Activated naive CD8-positive, alpha-beta T cell (primary cell): ENCODE measurements around the gene LHX3.

Source experiments
- H3K27ac Mint-ChIP-seq: one replicate; pipeline ENCODE4 v1.8.0; 2021; ENCODE audit warnings: mixed read lengths
- H3K27me3 Mint-ChIP-seq: one replicate; pipeline ENCODE4 v1.8.0; 2021; ENCODE audit warnings: mixed read lengths
- H3K36me3 Mint-ChIP-seq: one replicate; pipeline ENCODE4 v1.8.0; 2021; ENCODE audit warnings: mixed read lengths
- H3K4me1 Mint-ChIP-seq: one replicate; pipeline ENCODE4 v1.8.0; 2021; ENCODE audit warnings: low read depth, mixed read lengths
- H3K4me3 Mint-ChIP-seq: one replicate; pipeline ENCODE4 v1.8.0; 2021; ENCODE audit warnings: mild to moderate bottlenecking, mixed read lengths
- H3K9me3 Mint-ChIP-seq: one replicate; pipeline ENCODE4 v1.8.0; 2021; ENCODE audit warnings: low read depth, mixed read lengths

LHX3 gene

DNA sequence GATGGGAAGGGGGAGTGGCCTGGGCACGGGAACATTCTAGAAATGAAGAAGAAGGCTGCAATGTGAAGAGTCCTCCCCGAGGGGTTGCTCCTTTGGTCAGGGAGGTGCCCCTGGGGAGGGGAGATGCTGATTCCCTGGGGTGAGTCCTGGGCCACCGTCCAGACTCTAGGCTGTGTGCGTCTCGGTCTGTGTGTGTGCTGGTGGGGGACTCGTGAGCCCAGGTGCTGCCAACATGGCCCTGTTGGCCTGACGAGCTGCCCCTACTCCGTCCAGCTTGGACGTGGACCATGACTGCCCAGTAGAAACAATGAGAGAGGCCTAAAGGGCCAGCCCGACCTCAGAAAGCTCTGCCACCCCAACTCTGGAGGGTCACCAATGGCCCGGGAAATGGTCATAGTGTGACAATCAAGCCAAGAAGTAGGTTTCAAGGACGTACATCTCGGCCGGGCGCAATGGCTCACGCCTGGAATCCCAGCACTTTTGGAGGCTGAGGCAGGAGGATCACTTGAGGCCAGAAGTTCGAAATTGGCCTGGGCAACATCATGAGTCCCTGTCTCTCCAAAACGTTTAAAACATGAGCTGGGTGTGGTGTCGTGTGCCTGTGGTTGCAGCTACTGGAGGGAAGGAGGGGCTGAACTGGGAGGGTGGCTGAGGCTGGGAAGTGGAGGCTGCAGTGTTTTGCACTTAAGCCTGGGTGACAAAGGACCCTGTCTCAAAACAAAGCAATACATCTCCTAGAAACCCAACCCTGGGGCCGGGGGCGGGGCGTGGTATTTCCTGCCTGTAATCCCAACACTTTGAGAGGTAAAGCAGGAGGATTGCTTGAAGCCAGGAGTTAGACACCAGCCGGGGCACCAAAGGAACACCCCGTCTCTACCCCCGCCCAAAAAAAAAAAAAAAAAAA, 17.0 kb downstream of the LHX3 start:
- Mint-ChIP-seq H3K4me3 (no peak overlapping the region), H3K4me1 (no peaks in the 10 kb centered on the region), H3K27ac (no peak overlapping the region), H3K9me3 (no peaks in the 10 kb centered on the region), H3K36me3 (no peaks in the 10 kb centered on the region), H3K27me3 (peaks cover 13% of the 10 kb centered on the region)

DNA sequence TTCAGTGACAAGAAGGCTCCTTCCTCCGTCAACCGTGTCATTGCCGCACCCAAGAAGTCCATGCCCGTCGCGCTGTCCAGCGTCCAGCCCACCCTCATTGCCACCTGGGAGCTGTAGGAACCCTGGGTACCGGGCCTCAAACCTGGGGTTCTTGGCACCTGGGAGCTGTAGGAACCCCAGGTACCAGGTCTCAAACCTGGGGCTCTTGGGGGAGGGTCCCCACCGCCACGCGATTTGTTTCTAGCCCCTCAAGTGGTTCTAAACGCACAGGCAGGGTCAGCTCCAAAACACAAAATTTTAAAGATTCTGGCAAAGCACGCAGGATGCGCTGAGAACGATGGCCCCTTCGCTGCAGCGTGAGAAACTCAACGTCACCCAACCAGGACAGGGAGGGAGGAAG, 17.7 kb downstream of the LHX3 start:
- Mint-ChIP-seq H3K27me3 (peaks cover 13% of the 10 kb centered on the region), H3K27ac (no peak overlapping the region), H3K4me3 (no peak overlapping the region), H3K9me3 (no peaks in the 10 kb centered on the region), H3K4me1 (no peaks in the 10 kb centered on the region), H3K36me3 (no peaks in the 10 kb centered on the region)

GRCh38 chr9:136186386-136186785, 18.5 kb downstream of the LHX3 start:
- no peak overlapping the region for H3K4me3 Mint-ChIP-seq
- no peaks in the 10 kb centered on the region for H3K4me1 Mint-ChIP-seq
- H3K36me3 Mint-ChIP-seq: no peaks in the 10 kb centered on the region
- peaks cover 10% of the 10 kb centered on the region for H3K27me3 Mint-ChIP-seq
- no peaks in the 10 kb centered on the region for H3K9me3 Mint-ChIP-seq
- H3K27ac Mint-ChIP-seq: no peak overlapping the region

DNA sequence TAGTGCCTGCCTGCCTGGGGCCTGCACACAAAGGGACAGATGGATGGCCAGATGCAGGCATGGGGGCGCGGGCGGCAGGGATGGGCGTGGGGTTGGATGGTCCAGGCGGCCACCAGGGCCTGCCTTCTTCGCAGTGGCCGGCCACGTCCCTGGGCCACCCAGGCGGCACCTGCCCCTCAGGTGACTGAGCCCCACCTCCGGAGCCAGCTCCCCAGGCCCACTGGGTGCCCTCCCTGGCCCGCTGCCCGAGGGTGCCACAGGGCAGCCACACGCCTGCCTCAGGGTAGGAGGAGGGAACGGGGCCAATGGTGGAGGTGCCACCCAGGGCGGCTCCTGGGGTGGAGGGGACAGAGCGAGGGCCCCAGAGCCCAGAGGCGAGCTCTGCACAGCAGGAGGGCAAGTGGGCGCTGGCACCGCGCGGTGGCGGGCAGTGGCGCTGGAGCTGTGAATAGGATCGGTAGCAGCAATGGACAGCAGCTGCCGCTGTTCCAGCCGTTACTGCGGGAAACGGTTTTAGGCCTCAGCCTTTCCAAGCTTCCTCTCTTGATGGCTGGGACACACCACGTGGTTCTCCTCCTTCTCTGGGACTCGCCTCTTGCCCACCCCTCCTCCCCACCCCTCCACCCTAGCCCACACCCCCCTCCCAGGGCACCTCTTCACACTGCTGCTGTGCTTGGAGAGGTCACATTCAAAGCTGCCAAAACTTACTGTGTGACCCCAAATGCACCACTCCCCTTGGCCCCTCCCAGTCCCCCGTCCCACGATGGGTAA, 19.1 kb downstream of the LHX3 start:
- peaks cover 6% of the 10 kb centered on the region for H3K27me3 Mint-ChIP-seq
- no peaks in the 10 kb centered on the region for H3K4me1 Mint-ChIP-seq
- no peak overlapping the region for H3K4me3 Mint-ChIP-seq
- H3K27ac Mint-ChIP-seq: no peak overlapping the region
- H3K36me3 Mint-ChIP-seq: no peaks in the 10 kb centered on the region
- no peaks in the 10 kb centered on the region for H3K9me3 Mint-ChIP-seq

DNA sequence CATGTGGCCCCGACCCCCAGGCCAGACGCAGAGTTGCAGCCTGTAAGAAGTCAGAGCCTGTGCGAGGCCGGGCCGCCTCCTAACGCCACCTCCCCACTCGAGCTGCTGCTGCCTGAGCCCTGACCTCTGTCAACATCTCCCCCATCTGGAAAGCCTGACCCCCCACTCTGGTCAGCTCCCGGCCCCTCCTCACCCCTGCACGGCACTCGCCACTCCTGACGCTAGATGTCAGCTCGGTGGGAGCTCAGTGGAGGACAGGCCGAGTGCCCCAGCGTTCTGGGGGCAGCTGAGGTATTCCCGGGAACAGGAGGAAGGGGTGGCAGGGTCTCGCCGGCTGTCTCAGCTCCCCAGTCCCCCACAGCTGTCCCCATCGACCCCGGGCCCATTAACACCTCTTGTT, 19.9 kb downstream of the LHX3 start:
- H3K36me3 Mint-ChIP-seq: no peaks in the 10 kb centered on the region
- H3K4me3 Mint-ChIP-seq: no peak overlapping the region
- H3K9me3 Mint-ChIP-seq: no peaks in the 10 kb centered on the region
- no peak overlapping the region for H3K27ac Mint-ChIP-seq
- peaks cover 4% of the 10 kb centered on the region for H3K27me3 Mint-ChIP-seq
- no peaks in the 10 kb centered on the region for H3K4me1 Mint-ChIP-seq

DNA sequence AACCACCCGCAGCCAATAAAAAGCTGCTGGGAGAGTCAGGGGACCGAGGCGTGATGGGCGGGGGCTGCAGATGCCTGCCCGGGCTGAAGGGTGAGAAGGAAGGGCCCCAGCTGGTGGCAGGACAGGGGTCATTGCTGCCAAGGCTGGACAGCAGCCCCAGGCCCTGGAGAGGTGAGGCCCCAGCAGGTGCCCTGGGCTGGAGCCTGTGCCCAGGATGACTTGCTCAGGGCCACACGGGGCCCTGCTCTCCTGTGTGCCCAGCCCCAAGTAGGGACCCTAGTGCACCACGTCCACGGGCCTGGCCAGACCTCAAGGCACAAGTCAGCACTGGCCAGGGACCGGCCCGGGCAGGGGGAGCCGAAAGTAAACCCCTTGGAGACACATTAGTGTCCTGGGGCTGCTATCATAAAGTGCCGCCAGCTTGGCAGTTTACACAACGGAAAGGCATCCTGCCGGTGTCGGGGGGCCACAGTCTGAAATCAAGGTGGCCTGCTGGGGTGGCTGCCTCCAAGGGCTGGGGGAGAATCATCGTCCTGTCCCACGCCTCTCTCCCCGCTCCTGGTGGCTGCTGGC, 22.0 kb downstream of the LHX3 start:
- no peaks in the 10 kb centered on the region for H3K9me3 Mint-ChIP-seq
- H3K36me3 Mint-ChIP-seq: no peaks in the 10 kb centered on the region
- H3K27me3 Mint-ChIP-seq: peaks cover 4% of the 10 kb centered on the region
- no peak overlapping the region for H3K27ac Mint-ChIP-seq
- H3K4me3 Mint-ChIP-seq: no peak overlapping the region
- H3K4me1 Mint-ChIP-seq: no peaks in the 10 kb centered on the region

GRCh38 chr9:136182420-136182787, 22.5 kb downstream of the LHX3 start:
- H3K4me3 Mint-ChIP-seq: no peak overlapping the region
- H3K27ac Mint-ChIP-seq: no peak overlapping the region
- H3K36me3 Mint-ChIP-seq: no peaks in the 10 kb centered on the region
- no peaks in the 10 kb centered on the region for H3K4me1 Mint-ChIP-seq
- peaks cover 4% of the 10 kb centered on the region for H3K27me3 Mint-ChIP-seq
- no peaks in the 10 kb centered on the region for H3K9me3 Mint-ChIP-seq

DNA sequence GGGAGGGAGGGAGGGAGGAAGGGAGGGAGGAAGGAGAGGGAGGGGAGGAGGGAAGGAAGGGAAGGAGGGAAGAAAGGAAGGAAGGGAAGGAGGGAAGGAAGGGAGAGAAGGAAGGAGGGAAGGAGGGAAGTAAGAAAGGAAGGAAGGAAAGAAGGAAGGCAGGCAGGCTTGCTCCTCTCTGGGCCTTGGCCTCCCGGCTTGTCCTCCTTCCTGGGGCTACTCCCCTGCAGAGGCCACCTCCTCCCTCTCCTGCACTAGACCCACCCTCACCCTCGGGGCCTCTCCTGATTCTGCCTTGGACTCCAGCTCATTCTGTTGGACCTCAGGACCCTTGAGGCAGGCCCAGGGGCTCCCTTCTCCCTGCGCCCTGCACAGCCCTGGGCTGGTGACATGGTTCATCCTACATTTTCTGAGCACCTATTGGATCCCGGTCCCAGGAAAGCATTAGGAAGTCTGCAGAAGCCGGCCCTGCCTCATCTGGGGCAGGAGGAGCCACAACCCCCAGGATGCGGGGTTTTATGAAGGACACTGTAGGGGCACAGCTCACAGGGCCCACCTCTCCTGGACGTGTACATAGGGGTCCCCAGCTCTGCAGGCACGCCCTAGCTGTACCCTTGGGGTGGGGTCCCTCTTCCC, 23.0 kb downstream of the LHX3 start:
- H3K4me3 Mint-ChIP-seq: no peak overlapping the region
- peaks cover 3% of the 10 kb centered on the region for H3K27me3 Mint-ChIP-seq
- H3K4me1 Mint-ChIP-seq: no peaks in the 10 kb centered on the region
- no peaks in the 10 kb centered on the region for H3K9me3 Mint-ChIP-seq
- no peaks in the 10 kb centered on the region for H3K36me3 Mint-ChIP-seq
- no peak overlapping the region for H3K27ac Mint-ChIP-seq

DNA sequence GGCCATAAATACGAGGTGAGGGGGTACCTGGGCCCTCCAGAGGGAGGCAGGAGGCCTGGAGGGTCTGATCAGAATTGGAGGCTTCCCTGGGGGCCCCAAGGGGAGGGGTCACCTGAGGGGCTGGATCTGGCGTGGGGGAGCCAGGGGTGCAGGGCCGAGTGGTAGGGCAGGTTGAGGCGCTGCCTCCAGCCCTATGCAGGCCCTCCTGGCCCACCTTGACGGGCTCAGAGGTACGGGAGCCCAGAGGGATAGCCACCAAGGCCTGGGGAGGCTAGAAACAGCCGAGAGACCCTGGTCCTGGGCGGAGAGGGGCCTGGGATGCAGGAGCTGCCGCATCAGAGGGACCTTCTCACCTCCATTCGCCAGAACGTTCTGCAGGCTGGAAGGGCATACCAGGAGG, 24.3 kb downstream of the LHX3 start:
- Mint-ChIP-seq H3K36me3 (no peaks in the 10 kb centered on the region), H3K9me3 (no peaks in the 10 kb centered on the region), H3K27ac (no peak overlapping the region), H3K27me3 (peaks cover 3% of the 10 kb centered on the region), H3K4me3 (no peak overlapping the region), H3K4me1 (no peaks in the 10 kb centered on the region)

DNA sequence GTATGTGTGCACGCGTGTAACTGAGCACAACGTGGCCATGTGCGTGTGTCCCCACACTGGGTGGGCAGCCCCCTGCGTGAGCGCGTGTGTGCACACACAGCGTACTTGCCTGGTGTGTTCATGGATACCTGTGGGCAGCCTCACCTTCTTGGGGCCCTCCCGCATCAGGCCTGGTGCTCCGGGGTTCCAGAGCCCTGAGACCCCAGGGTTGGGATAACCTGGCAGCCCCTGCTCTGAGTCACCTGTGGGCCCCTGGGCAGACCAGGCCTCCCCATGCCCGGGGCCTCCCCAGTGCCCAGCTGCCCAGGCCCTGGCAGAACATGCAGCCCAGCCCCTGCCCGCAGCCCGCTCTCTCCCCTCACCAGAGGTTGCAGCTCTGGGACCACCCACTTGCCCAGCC, 25.2 kb downstream of the LHX3 start:
- H3K27me3 Mint-ChIP-seq: peaks cover 2% of the 10 kb centered on the region
- H3K27ac Mint-ChIP-seq: no peak overlapping the region
- no peaks in the 10 kb centered on the region for H3K36me3 Mint-ChIP-seq
- no peak overlapping the region for H3K4me3 Mint-ChIP-seq
- no peaks in the 10 kb centered on the region for H3K4me1 Mint-ChIP-seq
- no peaks in the 10 kb centered on the region for H3K9me3 Mint-ChIP-seq

- Mint-ChIP-seq H3K4me3 (no peak overlapping the region), H3K36me3 (no peaks in the 10 kb centered on the region), H3K27ac (no peak overlapping the region), H3K27me3 (no peaks in the 10 kb centered on the region), H3K4me1 (no peaks in the 10 kb centered on the region), H3K9me3 (no peaks in the 10 kb centered on the region)
Measured at GRCh38 chr9:136179101-136179616, 25.8 kb downstream of the LHX3 start.

- no peak overlapping the region for H3K27ac Mint-ChIP-seq
- H3K4me1 Mint-ChIP-seq: no peaks in the 10 kb centered on the region
- H3K4me3 Mint-ChIP-seq: no peak overlapping the region
- H3K27me3 Mint-ChIP-seq: no peaks in the 10 kb centered on the region
- H3K9me3 Mint-ChIP-seq: no peaks in the 10 kb centered on the region
- H3K36me3 Mint-ChIP-seq: no peaks in the 10 kb centered on the region
Measured at GRCh38 chr9:136178773-136179075, 26.2 kb downstream of the LHX3 start.

DNA sequence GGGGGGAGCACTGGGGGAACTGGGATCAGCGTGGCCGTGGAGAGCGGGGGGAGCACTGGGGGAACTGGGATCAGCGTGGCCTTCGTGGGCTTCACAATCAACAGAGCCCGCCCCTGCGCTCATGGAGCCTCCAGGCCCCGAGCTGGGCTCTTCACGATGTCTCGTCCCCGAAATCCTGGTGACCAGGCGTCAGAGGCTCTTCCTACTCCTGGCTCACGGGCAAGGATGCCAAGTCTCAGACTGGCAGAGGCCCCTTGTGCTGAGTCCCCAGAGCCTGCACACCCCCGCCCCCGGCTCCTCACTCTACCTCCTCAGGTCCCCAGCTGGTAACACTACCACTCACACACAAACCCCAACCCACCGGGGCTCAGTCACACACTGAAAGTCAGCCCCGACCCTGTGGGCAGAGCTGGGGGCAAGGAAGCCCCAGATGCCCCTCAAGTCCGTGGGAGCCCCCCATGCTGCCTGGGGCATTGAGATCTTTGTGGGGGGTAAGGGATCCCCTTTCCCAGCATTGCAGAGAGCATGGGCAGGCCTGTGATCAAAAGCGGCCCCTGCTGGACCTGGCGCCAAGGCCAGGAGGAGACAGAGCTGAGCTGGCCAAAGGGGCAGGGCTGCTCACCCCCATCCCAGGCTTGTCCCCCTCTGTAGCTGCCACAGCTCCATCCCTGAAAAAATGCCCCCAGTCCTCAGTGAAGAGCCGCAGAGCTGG, 26.7 kb downstream of the LHX3 start:
- H3K4me1 Mint-ChIP-seq: no peaks in the 10 kb centered on the region
- no peak overlapping the region for H3K27ac Mint-ChIP-seq
- H3K36me3 Mint-ChIP-seq: no peaks in the 10 kb centered on the region
- no peak overlapping the region for H3K4me3 Mint-ChIP-seq
- no peaks in the 10 kb centered on the region for H3K9me3 Mint-ChIP-seq
- H3K27me3 Mint-ChIP-seq: no peaks in the 10 kb centered on the region

GRCh38 chr9:136177224-136177623, 27.7 kb downstream of the LHX3 start:
- H3K4me3 Mint-ChIP-seq: no peak overlapping the region
- H3K9me3 Mint-ChIP-seq: no peaks in the 10 kb centered on the region
- H3K27ac Mint-ChIP-seq: no peak overlapping the region
- H3K4me1 Mint-ChIP-seq: no peaks in the 10 kb centered on the region
- no peaks in the 10 kb centered on the region for H3K36me3 Mint-ChIP-seq
- no peaks in the 10 kb centered on the region for H3K27me3 Mint-ChIP-seq
